ENCODE data around the gene LRRC8D. TPM values are rescaled to one million over a fixed set of nuclear protein-coding genes. Genes with fewer than 3 reads are reported as not detected.

The LRRC8D gene
- total RNA-seq, 4 donors from 2014 or later = 12.0 to 47.4 (median 17.8) TPM

DNA sequence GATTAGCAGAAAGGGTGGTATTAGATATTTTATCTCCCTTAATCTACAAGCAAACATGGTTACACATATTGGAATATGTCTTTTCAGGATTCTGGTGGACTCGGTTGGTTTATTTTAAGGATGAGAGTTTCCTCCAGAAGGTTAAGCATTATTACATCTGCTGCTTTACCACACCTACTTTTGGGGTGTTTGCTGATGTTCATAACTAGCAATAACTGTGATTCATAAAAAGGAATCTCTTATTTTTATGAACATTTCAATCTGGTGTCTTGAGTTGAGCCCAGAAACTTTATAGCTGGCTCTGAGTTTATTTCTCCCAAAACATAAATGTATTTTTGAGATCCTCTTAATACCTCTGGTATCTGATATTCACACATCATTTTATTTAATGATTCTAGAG, 82.7 kb downstream of the LRRC8D start:
- no peak for DNase-seq
- Histone ChIP-seq H3K36me3 (no peaks in the 10 kb centered on the region), H3K4me1 (no peaks in the 10 kb centered on the region), H3K4me3 (no peak overlapping the region), H3K27me3 (no peaks in the 10 kb centered on the region), H3K9me3 (no peaks in the 10 kb centered on the region), H3K27ac (peak overlapping the region; percentile 70 to 75)
- TF ChIP-seq CTCF (IDR thresholded peaks at IDR 0.05) = no peak
- no peak for TF ChIP-seq POLR2A (IDR thresholded peaks at IDR 0.05)
- intact Hi-C loops (cut with DNase I; ENCODE audit: low total_unique reads) = no loop called here

GRCh38 chr1:89904219-89904980, 83.6 kb downstream of the LRRC8D start:
- no peaks in the 10 kb centered on the region for H3K4me1 ChIP-seq
- TF ChIP-seq CTCF (IDR thresholded peaks at IDR 0.05) (no peak), POLR2A (IDR thresholded peaks at IDR 0.05) (no peak)
- no peaks in the 10 kb centered on the region for H3K27me3 ChIP-seq
- no peak for DNase-seq
- H3K9me3 ChIP-seq = no peaks in the 10 kb centered on the region
- H3K36me3 ChIP-seq = no peaks in the 10 kb centered on the region
- no peak overlapping the region for H3K4me3 ChIP-seq
- intact Hi-C loops (cut with DNase I; ENCODE audit: low total_unique reads) = no loop called here
- peak overlapping the region; percentile 70 to 75 for H3K27ac ChIP-seq

- Histone ChIP-seq H3K4me1 (no peaks in the 10 kb centered on the region), H3K27ac (peak overlapping the region; percentile 70 to 75), H3K27me3 (no peaks in the 10 kb centered on the region), H3K9me3 (no peaks in the 10 kb centered on the region), H3K4me3 (no peak overlapping the region), H3K36me3 (no peaks in the 10 kb centered on the region)
- intact Hi-C loops (cut with DNase I; ENCODE audit: low total_unique reads) = no loop called here
- TF ChIP-seq CTCF (IDR thresholded peaks at IDR 0.05) (no peak), POLR2A (IDR thresholded peaks at IDR 0.05) (no peak)
- DNase-seq = no peak
These were observed 84.7 kb downstream of the LRRC8D start for GRCh38 chr1:89905395-89906058.

DNA sequence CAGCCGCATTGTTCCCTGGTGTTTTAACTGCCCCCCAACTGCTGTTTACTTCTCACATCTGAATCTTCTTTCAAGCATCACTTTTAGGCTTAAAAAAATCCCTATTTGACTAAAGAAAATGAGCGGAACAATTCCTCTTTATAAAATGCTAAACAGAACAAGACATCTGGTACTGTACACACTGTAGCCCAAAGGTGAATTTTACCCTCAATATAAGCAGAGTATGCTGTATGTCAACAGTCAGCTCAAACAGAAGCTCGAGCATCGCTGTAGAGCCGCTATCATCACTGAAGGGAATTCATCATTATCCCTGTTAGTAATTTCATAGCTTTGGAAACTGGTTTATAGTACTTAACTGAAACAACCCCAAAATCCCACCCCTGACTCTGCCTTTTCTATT, 85.3 kb downstream of the LRRC8D start:
- H3K27ac ChIP-seq = peak overlapping the region; percentile 61 to 63
- no peak for TF ChIP-seq POLR2A (IDR thresholded peaks at IDR 0.05)
- TF ChIP-seq CTCF (IDR thresholded peaks at IDR 0.05) = no peak
- intact Hi-C loops (cut with DNase I; ENCODE audit: low total_unique reads) = no loop called here
- H3K36me3 ChIP-seq = no peaks in the 10 kb centered on the region
- H3K4me3 ChIP-seq = no peak overlapping the region
- DNase-seq = no peak
- no peaks in the 10 kb centered on the region for H3K27me3 ChIP-seq
- H3K4me1 ChIP-seq = no peaks in the 10 kb centered on the region
- no peaks in the 10 kb centered on the region for H3K9me3 ChIP-seq

DNA sequence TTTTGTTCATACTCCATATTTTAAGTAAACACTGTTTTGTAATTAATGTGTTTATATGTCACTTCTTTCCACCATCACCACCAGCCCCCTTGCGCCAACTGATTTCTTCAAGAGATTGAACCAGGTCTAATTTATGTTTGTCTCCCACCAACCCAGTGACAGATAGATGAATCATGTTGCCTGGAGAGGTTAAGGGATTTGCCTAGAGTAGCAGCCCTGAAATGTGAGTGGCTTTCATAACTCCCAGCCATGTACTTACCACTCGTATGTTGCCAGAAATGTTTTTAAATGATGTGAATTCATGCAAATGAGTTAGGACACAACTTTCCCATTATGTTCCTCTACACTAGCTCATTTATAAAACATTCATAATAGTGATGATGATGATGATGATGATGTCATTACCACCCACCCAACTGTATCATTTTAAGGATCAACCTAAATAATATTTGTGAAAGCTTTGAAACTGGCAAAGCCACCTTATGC, 86.9 kb downstream of the LRRC8D start:
- Histone ChIP-seq H3K9me3 (no peaks in the 10 kb centered on the region), H3K36me3 (no peaks in the 10 kb centered on the region), H3K4me1 (no peaks in the 10 kb centered on the region), H3K27me3 (no peaks in the 10 kb centered on the region), H3K27ac (peak overlapping the region; percentile 61 to 63), H3K4me3 (no peak overlapping the region)
- TF ChIP-seq POLR2A (IDR thresholded peaks at IDR 0.05) = no peak
- TF ChIP-seq CTCF (IDR thresholded peaks at IDR 0.05) = no peak
- no peak for DNase-seq
- intact Hi-C loops (cut with DNase I; ENCODE audit: low total_unique reads) = no loop called here
